SK-N-SH treated with all-trans-retinoic acid at 6 μM for 48 hours (cell line): Measurements from ENCODE around the gene TLL2.

Experiments
- ATAC-seq: fragments of 200-7000 bp; cut with Tn5 transposase; 3 replicates; pipeline ENCODE4 v1.9.1; 2020; ENCODE audit warnings: mild to moderate bottlenecking, moderate library complexity
- CSDC2 ChIP-seq: fragments of 250-450 bp; sonication (Bioruptor Pico); IDR thresholded peaks from 2 replicates; pipeline ENCODE4 v1.5.0; 2020; ENCODE audit warnings: mild to moderate bottlenecking, moderate library complexity
- ESRRG ChIP-seq: fragments of 250-450 bp; sonication (Bioruptor Pico); IDR thresholded peaks from 2 replicates; pipeline ENCODE4 v1.6.1; 2021; ENCODE audit warnings: mild to moderate bottlenecking
- GLIS3 ChIP-seq: fragments of 250-450 bp; sonication (Bioruptor Pico); IDR thresholded peaks from 2 replicates; pipeline ENCODE4 v1.5.0; 2020; ENCODE audit warnings: mild to moderate bottlenecking, moderate library complexity
- ISL1 ChIP-seq: fragments of 250-450 bp; sonication (Bioruptor Pico); IDR thresholded peaks from 2 replicates; pipeline ENCODE4 v2.1.2; 2022; ENCODE audit warnings: mild to moderate bottlenecking, moderate library complexity
- OSR1 ChIP-seq: fragments of 250-450 bp; sonication (Bioruptor Pico); IDR thresholded peaks from 2 replicates; pipeline ENCODE4 v1.8.0; 2022; ENCODE audit warnings: moderate library complexity, mild to moderate bottlenecking, inconsistent platforms
- PPARA ChIP-seq: fragments of 250-450 bp; sonication (Bioruptor Pico); IDR thresholded peaks from 2 replicates; pipeline ENCODE4 v1.5.0; 2020; ENCODE audit warnings: mild to moderate bottlenecking, borderline replicate concordance
- RARB ChIP-seq: fragments of 250-450 bp; sonication (Bioruptor Pico); IDR thresholded peaks from 2 replicates; pipeline ENCODE4 v1.8.0; 2021; ENCODE audit warnings: mild to moderate bottlenecking, moderate library complexity
- SNAI2 ChIP-seq: fragments of 250-450 bp; sonication (Bioruptor Pico); IDR thresholded peaks from 2 replicates; pipeline ENCODE4 v1.5.0; 2020; ENCODE audit warnings: mild to moderate bottlenecking, moderate library complexity
- TOX ChIP-seq: fragments of 250-450 bp; sonication (Bioruptor Pico); IDR thresholded peaks from 2 replicates; pipeline ENCODE4 v1.8.0; 2021; ENCODE audit warnings: mild to moderate bottlenecking, moderate library complexity, borderline replicate concordance
- ZC3H10 ChIP-seq: fragments of 250-450 bp; sonication (Bioruptor Pico); IDR thresholded peaks from 2 replicates; pipeline ENCODE4 v1.5.1; 2021; ENCODE audit warnings: mild to moderate bottlenecking, moderate library complexity
- ZFP30 ChIP-seq: fragments of 450-650 bp; formaldehyde crosslinking; IDR thresholded peaks from 2 replicates; pipeline ENCODE4 v1.5.0; 2022; ENCODE audit warnings: mild to moderate bottlenecking, moderate library complexity
- ZNF565 ChIP-seq: fragments of 450-650 bp; formaldehyde crosslinking; conservative IDR thresholded peaks from 2 replicates; pipeline ENCODE4 v1.5.0; 2020; ENCODE audit warnings: low read depth, mild to moderate bottlenecking, moderate library complexity
- ZNF70 ChIP-seq: fragments of 450-650 bp; formaldehyde crosslinking; IDR thresholded peaks from 2 replicates; pipeline ENCODE4 v1.5.0; 2020; ENCODE audit warnings: mild to moderate bottlenecking, moderate library complexity
- ZNF8 ChIP-seq: fragments of 450-650 bp; formaldehyde crosslinking; IDR thresholded peaks from 2 replicates; pipeline ENCODE4 v1.5.0; 2020; ENCODE audit warnings: mild to moderate bottlenecking, moderate library complexity
- TF ChIP-seq, protein P1 (sequence below): fragments of 250-450 bp; sonication (Bioruptor Pico); IDR thresholded peaks from 2 replicates; pipeline ENCODE4 v1.8.0; 2021; ENCODE audit warnings: low read depth, mild to moderate bottlenecking, moderate library complexity, borderline replicate concordance
- TF ChIP-seq, protein P2 (sequence below): fragments of 250-450 bp; sonication (Bioruptor Pico); IDR thresholded peaks from 2 replicates; pipeline ENCODE4 v1.8.0; 2020; ENCODE audit warnings: mild to moderate bottlenecking, moderate library complexity, borderline replicate concordance
- TF ChIP-seq, protein P3 (sequence below): fragments of 250-450 bp; sonication (Bioruptor Pico); IDR thresholded peaks from 2 replicates; pipeline ENCODE4 v1.5.1; 2020; ENCODE audit warnings: low read depth, mild to moderate bottlenecking, moderate library complexity
- TF ChIP-seq, protein P4 (sequence below): fragments of 250-450 bp; sonication (Bioruptor Pico); IDR thresholded peaks from 2 replicates; pipeline ENCODE4 v1.5.0; 2020; ENCODE audit warnings: mild to moderate bottlenecking, moderate library complexity

Gene TLL2

DNA sequence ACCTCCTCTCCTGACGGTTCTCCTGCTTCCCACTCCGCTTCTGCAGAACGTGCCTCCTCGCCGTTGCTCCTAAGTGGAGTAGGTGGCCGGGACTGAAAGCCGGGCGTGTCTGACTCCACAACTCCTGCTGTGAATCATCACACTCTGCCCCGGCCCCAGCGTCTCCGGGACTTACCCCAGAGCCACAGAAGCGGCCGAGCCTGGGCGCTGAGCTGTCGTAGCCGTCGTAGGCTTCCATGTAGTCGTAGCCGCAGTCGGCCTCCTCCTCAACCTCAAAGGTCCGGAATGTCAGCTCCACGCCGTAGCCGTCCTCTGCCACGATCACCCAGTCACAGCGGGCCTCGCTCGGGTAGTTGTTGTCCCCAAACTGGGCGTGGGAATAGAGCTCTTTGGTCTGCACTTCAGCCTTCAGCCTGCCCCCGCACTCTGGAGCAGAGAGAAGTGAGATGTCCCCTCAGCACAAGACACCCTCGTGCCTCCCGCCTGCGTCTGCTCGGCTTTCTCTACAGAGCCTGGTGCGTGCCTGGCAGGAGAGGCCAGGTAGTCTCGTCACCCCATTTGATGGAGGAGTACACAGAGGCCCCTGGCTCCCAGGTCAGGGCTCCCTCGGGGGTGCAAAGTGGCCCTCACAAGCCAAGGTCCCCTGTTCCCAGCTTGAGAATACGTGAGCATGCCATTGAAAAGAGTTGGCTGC is 143.7 kb downstream of the TLL2 start:
- TF ChIP-seq, protein P1, sequence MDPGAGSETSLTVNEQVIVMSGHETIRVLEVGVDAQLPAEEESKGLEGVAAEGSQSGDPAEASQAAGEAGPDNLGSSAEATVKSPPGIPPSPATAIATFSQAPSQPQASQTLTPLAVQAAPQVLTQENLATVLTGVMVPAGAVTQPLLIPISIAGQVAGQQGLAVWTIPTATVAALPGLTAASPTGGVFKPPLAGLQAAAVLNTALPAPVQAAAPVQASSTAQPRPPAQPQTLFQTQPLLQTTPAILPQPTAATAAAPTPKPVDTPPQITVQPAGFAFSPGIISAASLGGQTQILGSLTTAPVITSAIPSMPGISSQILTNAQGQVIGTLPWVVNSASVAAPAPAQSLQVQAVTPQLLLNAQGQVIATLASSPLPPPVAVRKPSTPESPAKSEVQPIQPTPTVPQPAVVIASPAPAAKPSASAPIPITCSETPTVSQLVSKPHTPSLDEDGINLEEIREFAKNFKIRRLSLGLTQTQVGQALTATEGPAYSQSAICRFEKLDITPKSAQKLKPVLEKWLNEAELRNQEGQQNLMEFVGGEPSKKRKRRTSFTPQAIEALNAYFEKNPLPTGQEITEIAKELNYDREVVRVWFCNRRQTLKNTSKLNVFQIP (CRISPR knock-in tag) = no peak
- TF ChIP-seq, protein P2, sequence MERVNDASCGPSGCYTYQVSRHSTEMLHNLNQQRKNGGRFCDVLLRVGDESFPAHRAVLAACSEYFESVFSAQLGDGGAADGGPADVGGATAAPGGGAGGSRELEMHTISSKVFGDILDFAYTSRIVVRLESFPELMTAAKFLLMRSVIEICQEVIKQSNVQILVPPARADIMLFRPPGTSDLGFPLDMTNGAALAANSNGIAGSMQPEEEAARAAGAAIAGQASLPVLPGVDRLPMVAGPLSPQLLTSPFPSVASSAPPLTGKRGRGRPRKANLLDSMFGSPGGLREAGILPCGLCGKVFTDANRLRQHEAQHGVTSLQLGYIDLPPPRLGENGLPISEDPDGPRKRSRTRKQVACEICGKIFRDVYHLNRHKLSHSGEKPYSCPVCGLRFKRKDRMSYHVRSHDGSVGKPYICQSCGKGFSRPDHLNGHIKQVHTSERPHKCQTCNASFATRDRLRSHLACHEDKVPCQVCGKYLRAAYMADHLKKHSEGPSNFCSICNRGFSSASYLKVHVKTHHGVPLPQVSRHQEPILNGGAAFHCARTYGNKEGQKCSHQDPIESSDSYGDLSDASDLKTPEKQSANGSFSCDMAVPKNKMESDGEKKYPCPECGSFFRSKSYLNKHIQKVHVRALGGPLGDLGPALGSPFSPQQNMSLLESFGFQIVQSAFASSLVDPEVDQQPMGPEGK = no peak
- TF ChIP-seq TOX (CRISPR knock-in tag) = no peak
- ATAC-seq = no peak

DNA sequence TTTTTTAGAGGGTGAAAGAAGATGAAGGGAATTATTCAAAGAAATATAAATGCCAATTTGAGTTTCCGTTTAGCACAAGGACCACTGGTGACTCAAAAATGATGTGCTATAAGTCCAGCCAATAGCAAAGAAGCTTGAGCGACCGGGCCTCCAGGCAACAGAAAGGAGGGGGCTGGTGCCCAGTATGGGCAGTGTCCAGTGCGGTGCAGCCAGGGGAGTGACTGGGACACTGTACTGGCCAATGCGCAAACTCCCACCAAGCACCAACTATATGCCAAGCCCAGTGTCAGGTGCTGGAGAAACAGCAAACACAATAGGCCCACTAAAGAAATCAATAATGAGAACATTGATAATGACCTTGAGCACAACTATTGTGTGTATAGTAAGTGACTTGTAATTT is 144.8 kb downstream of the TLL2 start:
- TF ChIP-seq ZFP30 (CRISPR knock-in tag) (no peak), RARB (no peak), PPARA (CRISPR knock-in tag) (no peak), CSDC2 (CRISPR knock-in tag) (no peak), SNAI2 (no peak), ESRRG (CRISPR knock-in tag) (no peak), ZNF565 (no peak), GLIS3 (CRISPR knock-in tag) (no peak), ZNF8 (no peak), ISL1 (CRISPR knock-in tag) (no peak), ZNF70 (CRISPR knock-in tag) (no peak), TOX (CRISPR knock-in tag) (no peak)
- TF ChIP-seq, protein P1 (CRISPR knock-in tag) = no peak
- TF ChIP-seq, protein P3, sequence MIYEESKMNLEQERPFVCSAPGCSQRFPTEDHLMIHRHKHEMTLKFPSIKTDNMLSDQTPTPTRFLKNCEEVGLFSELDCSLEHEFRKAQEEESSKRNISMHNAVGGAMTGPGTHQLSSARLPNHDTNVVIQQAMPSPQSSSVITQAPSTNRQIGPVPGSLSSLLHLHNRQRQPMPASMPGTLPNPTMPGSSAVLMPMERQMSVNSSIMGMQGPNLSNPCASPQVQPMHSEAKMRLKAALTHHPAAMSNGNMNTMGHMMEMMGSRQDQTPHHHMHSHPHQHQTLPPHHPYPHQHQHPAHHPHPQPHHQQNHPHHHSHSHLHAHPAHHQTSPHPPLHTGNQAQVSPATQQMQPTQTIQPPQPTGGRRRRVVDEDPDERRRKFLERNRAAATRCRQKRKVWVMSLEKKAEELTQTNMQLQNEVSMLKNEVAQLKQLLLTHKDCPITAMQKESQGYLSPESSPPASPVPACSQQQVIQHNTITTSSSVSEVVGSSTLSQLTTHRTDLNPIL (CRISPR knock-in tag) = no peak
- TF ChIP-seq, protein P4, sequence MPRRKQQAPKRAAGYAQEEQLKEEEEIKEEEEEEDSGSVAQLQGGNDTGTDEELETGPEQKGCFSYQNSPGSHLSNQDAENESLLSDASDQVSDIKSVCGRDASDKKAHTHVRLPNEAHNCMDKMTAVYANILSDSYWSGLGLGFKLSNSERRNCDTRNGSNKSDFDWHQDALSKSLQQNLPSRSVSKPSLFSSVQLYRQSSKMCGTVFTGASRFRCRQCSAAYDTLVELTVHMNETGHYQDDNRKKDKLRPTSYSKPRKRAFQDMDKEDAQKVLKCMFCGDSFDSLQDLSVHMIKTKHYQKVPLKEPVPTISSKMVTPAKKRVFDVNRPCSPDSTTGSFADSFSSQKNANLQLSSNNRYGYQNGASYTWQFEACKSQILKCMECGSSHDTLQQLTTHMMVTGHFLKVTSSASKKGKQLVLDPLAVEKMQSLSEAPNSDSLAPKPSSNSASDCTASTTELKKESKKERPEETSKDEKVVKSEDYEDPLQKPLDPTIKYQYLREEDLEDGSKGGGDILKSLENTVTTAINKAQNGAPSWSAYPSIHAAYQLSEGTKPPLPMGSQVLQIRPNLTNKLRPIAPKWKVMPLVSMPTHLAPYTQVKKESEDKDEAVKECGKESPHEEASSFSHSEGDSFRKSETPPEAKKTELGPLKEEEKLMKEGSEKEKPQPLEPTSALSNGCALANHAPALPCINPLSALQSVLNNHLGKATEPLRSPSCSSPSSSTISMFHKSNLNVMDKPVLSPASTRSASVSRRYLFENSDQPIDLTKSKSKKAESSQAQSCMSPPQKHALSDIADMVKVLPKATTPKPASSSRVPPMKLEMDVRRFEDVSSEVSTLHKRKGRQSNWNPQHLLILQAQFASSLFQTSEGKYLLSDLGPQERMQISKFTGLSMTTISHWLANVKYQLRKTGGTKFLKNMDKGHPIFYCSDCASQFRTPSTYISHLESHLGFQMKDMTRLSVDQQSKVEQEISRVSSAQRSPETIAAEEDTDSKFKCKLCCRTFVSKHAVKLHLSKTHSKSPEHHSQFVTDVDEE (CRISPR knock-in tag) = no peak
- TF ChIP-seq, protein P2 = no peak
- TF ChIP-seq, all 23 proteins: peak for 0
- ATAC-seq = no peak

DNA sequence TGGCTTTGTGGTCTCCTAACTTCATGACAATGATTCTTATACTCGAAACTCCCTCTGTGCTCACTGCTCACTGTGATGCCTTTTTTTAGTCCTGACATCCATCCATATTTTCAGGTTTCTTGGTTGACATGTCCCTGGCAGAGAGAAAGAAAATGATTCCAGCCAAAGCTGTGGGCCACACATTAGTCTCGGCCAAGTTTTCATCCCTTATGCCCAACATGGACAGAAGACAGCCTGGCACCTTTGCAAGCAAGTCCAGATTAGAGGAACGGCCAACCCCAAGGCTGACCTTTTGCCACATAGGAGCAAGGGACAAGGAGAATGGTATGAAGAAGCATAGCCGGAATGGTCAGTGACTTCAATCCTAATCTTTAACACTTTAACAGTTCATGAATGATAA is 146.3 kb downstream of the TLL2 start:
- TF ChIP-seq ZNF8 (no peak), OSR1 (CRISPR knock-in tag) (no peak), ZNF70 (CRISPR knock-in tag) (no peak), ISL1 (CRISPR knock-in tag) (no peak), ZC3H10 (CRISPR knock-in tag) (no peak)
- ATAC-seq = no peak
